Ovary (tissue), 3 donors: ENCODE data around the gene ABCA2.

Experiments used
- POLR2A ChIP-seq: fragments of 450-650 bp; IDR thresholded peaks from one replicate; pipeline ENCODE4 v1.6.1; 2017; ENCODE audit warnings: antibody characterized with exemption, mild to moderate bottlenecking, moderate library complexity
- TF ChIP-seq, protein P1 (sequence below), 3 donors: fragments of 450-650 bp in 2 of 3; fragments of 200-600 bp in 1 of 3; IDR thresholded peaks; one replicate each; pipeline versions ENCODE4 v1.5.1 to v1.8.0; 2016 to 2022; ENCODE audit warnings: antibody characterized with exemption in 3 of 3, mild to moderate bottlenecking in 1 of 3
- donor health status: DM: no; HTN: no; CAD: no.

GRCh38 chr9:137025517-137025966, 2.5 kb downstream of the ABCA2 start:
- no peak for TF ChIP-seq POLR2A
- TF ChIP-seq, protein P1, sequence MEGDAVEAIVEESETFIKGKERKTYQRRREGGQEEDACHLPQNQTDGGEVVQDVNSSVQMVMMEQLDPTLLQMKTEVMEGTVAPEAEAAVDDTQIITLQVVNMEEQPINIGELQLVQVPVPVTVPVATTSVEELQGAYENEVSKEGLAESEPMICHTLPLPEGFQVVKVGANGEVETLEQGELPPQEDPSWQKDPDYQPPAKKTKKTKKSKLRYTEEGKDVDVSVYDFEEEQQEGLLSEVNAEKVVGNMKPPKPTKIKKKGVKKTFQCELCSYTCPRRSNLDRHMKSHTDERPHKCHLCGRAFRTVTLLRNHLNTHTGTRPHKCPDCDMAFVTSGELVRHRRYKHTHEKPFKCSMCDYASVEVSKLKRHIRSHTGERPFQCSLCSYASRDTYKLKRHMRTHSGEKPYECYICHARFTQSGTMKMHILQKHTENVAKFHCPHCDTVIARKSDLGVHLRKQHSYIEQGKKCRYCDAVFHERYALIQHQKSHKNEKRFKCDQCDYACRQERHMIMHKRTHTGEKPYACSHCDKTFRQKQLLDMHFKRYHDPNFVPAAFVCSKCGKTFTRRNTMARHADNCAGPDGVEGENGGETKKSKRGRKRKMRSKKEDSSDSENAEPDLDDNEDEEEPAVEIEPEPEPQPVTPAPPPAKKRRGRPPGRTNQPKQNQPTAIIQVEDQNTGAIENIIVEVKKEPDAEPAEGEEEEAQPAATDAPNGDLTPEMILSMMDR (IDR thresholded peaks at IDR 0.05), result no peak
